DND-41 (cell line): ENCODE measurements around the gene ROS1.

Experiments used
- EZH2 ChIP-seq: IDR thresholded peaks from 3 replicates; pipeline ENCODE4 v1.6.1; 2012; ENCODE audit warnings: borderline replicate concordance, low read depth, mild to moderate bottlenecking, moderate library complexity, low read length, inconsistent platforms; ENCODE audit not compliant: severe bottlenecking
- TF ChIP-seq, protein P1 (sequence below): IDR thresholded peaks from 2 replicates; pipeline ENCODE4 v1.5.1; 2012; ENCODE audit warnings: borderline replicate concordance, low read length, moderate library complexity, mild to moderate bottlenecking; ENCODE audit not compliant: poor library complexity, severe bottlenecking; ENCODE audit errors: extremely low read depth

DNA sequence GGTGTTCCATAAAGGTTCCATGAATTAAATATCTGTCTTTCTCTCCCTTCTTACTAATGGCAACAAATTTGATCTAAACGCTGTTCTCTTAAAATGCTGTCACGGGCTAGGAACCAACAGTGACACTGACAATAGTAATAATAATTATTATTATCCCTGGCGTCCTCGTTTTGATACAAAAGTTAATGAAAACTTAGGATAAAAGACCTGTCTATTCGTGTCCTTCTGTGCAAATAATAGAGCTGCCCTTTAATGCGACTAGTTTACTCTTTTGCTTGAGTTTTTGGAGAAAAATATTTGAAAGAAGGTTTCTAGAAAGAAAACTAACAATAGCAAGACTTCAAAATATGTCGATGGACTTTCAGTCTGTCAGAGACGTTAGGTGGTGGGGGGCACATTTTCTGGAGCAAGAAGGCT is 156.1 kb downstream of the ROS1 start:
- TF ChIP-seq, protein P1, sequence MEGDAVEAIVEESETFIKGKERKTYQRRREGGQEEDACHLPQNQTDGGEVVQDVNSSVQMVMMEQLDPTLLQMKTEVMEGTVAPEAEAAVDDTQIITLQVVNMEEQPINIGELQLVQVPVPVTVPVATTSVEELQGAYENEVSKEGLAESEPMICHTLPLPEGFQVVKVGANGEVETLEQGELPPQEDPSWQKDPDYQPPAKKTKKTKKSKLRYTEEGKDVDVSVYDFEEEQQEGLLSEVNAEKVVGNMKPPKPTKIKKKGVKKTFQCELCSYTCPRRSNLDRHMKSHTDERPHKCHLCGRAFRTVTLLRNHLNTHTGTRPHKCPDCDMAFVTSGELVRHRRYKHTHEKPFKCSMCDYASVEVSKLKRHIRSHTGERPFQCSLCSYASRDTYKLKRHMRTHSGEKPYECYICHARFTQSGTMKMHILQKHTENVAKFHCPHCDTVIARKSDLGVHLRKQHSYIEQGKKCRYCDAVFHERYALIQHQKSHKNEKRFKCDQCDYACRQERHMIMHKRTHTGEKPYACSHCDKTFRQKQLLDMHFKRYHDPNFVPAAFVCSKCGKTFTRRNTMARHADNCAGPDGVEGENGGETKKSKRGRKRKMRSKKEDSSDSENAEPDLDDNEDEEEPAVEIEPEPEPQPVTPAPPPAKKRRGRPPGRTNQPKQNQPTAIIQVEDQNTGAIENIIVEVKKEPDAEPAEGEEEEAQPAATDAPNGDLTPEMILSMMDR, result no peak
- TF ChIP-seq EZH2, result no peak
